Neural progenitor cell (in vitro differentiated cells): ENCODE measurements around the gene NR1D2.

Source experiments
- CTCF ChIP-seq: fragments of 200-600 bp; sonication (generic); IDR thresholded peaks from 2 replicates; pipeline ENCODE4 v1.5.1; 2017; ENCODE audit warnings: antibody characterized with exemption, mild to moderate bottlenecking
- EZH2 ChIP-seq: fragments of 200-600 bp; sonication (generic); IDR thresholded peaks from 2 replicates; pipeline ENCODE4 v1.6.1; 2017; ENCODE audit warnings: antibody characterized with exemption, mild to moderate bottlenecking, moderate library complexity
- EZH2phosphoT487 ChIP-seq: fragments of 200-600 bp; sonication (generic); IDR thresholded peaks from 2 replicates; pipeline ENCODE4 v1.6.1; 2017; ENCODE audit warnings: antibody characterized with exemption

GRCh38 chr3:23961913-23962312 is 16.8 kb downstream of the NR1D2 start:
- no peak for TF ChIP-seq CTCF
- TF ChIP-seq EZH2 = no peak
- no peak for TF ChIP-seq EZH2phosphoT487
